ENCODE results near the gene SLC38A7. TPM values are rescaled to one million over a fixed set of nuclear protein-coding genes. Genes with fewer than 3 reads are reported as not detected.
"Not testable (repeated sequence)": the region's sequence is repeated elsewhere in the genome, so short reads cannot be mapped to it uniquely, and the experiment has no call there.

SLC38A7 gene
- total RNA-seq: 18.6 TPM

- peak; percentile 38 to 70 (median 58) for DNase-seq (ENCODE audit: low read depth in 2 of 3, low spot score in 2 of 3)
Observed at GRCh38 chr16:58684354-58685083, at the start of gene SLC38A7. SLC38A7 (minus strand) TSS chr16:58684770; CDS start chr16:58680126, 4,644 bp downstream.

DNA sequence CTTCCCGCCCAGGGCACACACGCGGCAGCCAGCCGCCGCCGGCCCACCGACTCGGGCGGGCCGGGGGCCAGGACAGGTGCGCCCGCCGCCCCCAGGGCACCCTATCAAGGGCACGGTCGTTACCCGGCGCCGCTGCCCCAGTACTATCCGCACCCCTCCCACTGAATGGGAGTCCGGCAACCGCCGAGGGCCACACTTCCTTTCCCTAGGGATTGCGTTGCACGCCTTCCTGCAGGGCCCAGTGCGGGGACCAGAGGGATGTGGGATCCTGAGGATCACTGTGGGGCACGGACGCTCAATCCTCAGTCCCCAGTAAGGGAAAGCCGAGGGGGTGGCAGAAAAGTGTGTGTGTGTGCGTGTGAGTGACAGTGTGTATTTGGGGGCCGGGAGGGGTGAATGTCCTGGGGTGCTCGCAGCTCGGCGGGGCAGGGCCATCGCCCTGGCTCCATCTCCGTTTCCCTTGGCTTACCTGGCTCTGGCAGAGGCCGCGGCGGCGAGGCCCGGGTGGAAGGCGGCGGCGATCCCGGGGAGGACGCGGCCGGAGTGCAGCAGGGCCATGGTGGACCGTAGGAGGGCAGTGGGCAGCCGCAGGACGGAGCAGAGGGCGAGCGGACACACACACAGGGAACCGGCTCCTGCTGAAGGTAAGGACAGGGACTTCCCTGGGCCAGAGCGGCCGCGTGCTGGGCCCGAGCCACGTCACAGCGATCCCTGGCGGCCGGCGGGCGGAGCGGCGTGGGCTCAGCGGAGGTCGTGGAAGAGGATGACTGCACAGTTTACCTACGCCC is 49.3 kb upstream of the SLC38A7 start, which contains the start of gene GOT2:
TSS of gene GOT2 (minus strand) at position 646 of the 788 bp plus-strand sequence. CDS start at position 558, 88 bp downstream.
- peak; percentile 55 to 85 (median 81) for DNase-seq (ENCODE audit: low read depth in 2 of 3, low spot score in 2 of 3)

DNA sequence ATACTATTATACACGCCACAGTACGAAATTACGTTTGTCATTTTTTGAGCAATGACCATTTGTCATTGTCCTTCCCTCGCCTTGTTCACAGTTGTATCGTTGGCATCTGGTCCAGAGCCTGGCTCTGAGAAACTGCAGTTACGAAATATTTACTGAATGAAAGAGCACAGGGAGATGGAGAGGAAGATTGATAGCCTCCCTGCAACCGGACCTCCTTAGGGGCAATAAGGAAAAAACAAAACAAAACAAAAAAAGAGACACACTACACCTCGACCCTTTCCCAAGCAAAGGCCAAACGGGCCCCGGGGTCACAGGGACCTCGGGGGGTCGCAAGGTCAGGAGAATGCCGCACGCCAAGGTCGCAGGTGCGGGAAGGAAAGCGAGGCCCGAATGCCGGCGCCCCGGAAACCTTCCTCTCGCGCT is 48.7 kb upstream of the SLC38A7 start:
- DNase-seq (ENCODE audit: low read depth in 2 of 3, low spot score in 2 of 3): no peak

DNA sequence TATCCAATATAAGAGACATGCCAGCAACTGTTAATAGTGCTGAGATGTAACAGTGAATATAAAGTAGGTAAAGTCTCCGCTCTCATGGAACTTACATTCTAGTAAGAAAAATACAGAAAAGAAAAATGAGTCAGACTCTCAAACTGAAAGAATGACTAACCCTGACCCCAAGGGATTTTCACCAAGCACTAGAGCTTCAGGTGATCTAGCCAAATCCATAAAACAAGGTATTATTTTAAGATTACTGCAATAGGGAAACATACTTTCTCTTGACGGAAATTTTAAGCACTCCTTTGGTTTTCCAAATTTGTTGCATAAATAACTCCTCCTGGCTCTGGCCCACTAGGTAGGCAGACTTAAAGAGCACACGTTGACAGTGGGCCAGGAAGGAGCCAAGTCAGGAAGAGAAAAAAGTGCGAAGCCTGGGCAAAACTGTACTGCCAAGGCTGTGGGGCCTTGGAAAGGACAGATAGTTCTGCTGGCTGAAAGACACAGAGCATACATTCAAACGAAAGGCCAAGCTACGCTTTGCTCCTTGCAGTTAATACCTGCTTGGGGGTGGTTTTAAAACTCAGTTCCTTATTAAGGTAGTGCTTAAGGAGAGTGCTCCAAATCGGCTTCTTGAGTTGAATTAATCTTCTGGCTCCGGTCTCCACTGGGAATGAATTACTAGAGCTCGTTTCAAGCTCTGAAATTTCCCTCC is 48.1 kb upstream of the SLC38A7 start:
- no peak for DNase-seq (ENCODE audit: low read depth in 2 of 3, low spot score in 2 of 3)

DNA sequence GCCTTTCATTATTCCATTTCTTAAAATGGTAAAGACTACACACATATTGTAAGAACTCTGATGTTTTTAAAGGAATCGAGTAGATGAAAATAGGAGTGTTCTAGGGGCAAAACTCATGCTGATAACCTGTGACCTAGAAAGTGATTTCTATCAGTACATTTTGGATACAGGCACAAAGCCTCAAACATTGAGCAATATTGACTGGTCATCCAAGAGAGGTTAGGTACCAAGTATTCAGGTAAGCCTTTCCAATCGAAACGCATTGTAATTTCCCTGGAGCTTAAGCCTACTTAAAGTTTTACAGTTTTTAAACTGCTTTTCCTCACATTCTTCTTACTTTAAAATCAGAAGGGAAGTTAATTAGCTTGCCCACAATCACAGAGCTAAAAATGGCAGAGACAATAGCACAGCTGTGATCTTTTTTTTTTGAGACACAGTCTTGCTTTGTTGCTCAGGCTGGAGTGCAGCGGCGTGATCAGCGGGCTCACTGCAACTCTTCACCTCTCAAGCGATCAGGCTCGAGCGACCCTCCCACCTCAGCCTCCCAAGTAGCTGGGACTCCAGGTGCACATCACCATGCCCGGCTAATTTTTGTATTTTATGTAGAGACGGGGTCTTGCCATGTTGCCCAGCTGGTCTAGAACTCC is 46.3 kb upstream of the SLC38A7 start:
- DNase-seq (ENCODE audit: low read depth in 2 of 3, low spot score in 2 of 3): no peak

DNA sequence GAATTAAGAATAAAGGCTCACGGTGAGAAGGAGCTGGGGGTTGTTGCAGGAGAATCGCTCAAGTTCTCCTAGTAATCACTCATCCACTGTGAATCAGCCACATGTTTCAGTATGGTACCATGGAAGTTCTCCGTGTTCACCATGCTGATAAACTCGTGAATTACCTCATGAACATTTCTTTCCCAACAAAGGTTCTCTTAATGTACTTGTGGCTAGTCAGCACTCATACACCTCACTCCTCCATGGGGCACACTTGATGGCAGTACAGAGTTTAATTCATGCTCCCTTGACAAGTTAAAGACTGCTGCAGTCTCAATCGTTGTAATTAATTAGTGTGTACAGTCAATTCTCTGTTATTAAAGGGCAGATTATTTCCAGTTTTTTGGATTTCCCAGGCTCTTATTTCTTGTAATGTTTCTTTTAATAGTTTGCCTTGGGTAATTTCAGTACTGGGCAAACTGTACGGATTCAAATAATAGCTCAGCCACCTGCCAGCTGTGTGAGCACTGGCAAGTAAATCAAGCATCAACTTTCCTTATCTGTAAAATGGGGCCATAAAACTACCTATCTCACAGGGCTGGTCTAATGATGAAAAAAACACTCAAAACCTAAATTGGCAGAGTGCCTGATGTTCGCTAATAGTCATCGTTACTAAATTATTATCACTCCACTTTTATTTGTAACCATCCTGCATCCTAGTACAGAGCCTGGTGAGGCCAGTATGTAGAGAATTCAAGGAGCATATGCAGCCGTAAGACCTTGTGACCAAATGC is 43.4 kb upstream of the SLC38A7 start:
- DNase-seq (ENCODE audit: low read depth in 2 of 3, low spot score in 2 of 3): no peak

GRCh38 chr16:58727028-58727781 is 42.6 kb upstream of the SLC38A7 start:
- no peak for DNase-seq (ENCODE audit: low read depth in 2 of 3, low spot score in 2 of 3)

DNA sequence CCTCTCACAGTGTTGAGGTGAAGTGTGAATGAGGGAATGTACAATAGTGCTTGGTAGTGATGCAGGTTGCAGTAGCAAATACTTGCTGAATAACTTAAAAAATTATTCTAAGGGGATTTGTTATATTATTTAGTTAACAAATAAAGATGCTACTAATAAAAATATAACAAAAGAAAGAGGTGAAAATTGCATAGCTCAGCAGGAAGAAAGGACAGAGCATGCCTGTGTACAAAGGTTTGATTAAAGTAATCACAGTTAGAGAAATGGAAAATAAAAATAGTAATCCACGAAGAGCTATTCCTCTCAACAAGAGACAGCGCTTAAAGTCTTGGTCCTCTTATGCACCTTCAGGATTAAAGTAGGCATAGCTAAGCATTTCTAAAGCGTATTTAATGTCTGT is 38.5 kb upstream of the SLC38A7 start:
- DNase-seq (ENCODE audit: low read depth in 2 of 3, low spot score in 2 of 3): no peak

- no peak for DNase-seq (ENCODE audit: low read depth in 2 of 3, low spot score in 2 of 3)
Observed at GRCh38 chr16:58717994-58718393, 33.4 kb upstream of the SLC38A7 start.

- no peak for DNase-seq (ENCODE audit: low read depth in 2 of 3, low spot score in 2 of 3)
Observed at GRCh38 chr16:58716468-58716867, 31.9 kb upstream of the SLC38A7 start.

DNA sequence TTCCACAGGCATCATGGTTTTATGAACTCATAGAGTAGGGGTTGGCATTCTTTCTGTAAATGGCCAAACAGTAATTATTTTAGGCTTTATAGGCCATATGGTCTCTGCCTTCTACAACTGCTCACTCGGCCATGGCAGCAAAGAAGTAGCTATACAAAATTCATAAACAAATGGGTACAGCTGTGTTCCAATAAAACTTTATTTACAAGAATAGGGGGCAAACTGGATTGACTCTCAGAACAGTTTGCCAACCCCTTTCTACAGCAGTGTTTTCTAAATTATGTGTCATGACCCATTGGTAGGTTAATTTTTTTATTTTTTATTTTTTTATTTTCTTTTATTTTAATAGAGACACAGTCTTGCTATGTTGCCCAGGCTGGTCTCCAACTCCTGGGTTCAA is 29.2 kb upstream of the SLC38A7 start:
- DNase-seq (ENCODE audit: low read depth in 2 of 3, low spot score in 2 of 3): no peak

GRCh38 chr16:58709333-58709732 is 24.8 kb upstream of the SLC38A7 start:
- no peak for DNase-seq (ENCODE audit: low read depth in 2 of 3, low spot score in 2 of 3)

GRCh38 chr16:58699151-58699550 is 14.6 kb upstream of the SLC38A7 start:
- DNase-seq (ENCODE audit: low read depth in 2 of 3, low spot score in 2 of 3): peak in 1 of 3 donors; percentile 13

DNA sequence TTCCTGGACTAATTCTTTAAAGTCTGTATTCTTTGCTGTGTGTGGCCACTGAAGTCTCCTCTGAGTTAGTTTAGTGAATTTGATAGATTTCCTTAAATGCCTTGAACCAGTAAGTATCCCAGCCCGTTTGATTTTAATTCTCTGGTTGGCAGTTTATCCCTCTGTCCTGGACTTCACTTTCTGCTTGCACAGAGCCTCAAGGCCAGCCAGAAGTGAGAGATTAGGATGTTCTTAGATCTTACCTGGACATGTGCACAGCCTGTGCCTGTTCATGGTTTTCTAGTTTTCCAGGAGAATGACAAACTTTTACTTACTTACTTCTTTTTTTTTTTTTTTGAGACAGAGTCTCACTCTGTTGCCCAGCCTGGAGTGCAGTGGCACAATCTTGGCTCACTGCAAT is 10.8 kb upstream of the SLC38A7 start:
- no peak for DNase-seq (ENCODE audit: low read depth in 2 of 3, low spot score in 2 of 3)

DNA sequence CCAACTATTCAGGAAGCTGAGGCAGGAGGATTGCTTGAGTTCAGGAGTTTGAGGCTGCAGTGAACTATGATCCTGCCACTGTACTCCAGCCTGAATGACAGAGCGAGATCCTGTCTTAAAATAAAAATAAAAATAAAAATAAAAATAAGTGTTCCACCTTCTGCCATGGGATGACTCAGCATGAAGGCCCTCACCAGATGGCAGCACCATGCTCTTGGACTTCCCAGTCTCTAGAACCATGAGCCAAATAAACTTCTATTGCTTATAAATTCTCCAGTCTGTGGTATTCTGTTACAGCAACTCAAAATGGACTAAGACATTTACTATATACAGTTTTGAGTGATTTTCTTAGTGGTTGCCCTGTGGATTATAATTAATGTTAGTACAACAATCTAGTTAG is 7.9 kb upstream of the SLC38A7 start:
- DNase-seq (ENCODE audit: low read depth in 2 of 3, low spot score in 2 of 3): no peak

DNA sequence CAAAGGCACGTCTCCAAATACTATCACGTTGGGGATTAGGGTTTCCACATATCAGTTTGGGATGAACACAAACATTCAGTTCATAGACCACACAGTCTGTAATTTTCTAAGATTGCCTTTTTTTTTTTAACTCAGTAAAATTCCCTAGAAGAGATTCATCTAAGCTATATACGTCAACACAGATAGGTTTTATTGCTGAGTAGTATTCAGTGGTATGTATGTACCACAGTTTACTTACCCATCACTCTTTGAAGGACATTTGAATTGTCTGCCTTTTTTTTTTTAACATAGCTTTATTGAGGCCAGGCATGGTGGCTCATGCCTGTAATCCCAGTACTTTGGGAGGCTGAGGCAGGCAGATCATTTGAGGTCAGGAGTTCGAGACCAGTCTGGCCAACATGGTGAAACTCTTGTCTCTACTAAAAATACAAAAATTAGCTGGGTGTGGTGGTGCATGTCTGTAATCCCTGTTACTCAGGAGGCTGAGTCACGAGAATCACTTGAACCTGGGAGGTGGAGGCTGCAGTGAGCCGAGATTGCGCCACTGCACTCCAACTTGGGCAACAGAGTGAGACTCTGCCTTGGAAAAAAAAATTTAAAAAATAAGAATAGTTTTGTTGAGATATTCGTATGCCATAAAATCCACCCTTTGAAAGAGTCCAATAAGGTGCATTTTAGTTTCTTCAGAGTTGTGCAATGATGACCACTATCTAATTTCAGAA is 2.6 kb upstream of the SLC38A7 start:
- not testable (repeated sequence) for DNase-seq (ENCODE audit: low read depth in 2 of 3, low spot score in 2 of 3)

- DNase-seq (ENCODE audit: low read depth in 2 of 3, low spot score in 2 of 3): no peak
Observed at GRCh38 chr16:58685084-58685449, 497 bp upstream of the SLC38A7 start.

DNA sequence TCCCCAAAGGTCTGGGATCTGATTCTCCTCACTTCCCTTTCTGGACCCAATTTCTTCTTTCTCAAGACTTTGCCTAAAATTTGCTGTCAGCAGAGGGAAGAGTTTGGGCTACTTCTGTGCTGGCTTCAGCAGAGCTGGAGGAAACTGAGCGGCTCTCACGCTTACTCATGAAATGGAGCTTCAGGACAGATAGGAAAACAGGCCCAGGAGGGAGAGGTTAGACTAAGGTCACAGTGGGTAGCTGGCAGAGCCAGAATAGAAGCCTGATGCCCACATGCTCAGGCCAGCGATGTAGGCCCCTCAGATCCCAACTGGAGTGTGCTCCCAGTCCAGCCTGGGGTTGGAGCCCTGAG is 593 bp downstream of the SLC38A7 start:
- DNase-seq (ENCODE audit: low read depth in 2 of 3, low spot score in 2 of 3): no peak

DNA sequence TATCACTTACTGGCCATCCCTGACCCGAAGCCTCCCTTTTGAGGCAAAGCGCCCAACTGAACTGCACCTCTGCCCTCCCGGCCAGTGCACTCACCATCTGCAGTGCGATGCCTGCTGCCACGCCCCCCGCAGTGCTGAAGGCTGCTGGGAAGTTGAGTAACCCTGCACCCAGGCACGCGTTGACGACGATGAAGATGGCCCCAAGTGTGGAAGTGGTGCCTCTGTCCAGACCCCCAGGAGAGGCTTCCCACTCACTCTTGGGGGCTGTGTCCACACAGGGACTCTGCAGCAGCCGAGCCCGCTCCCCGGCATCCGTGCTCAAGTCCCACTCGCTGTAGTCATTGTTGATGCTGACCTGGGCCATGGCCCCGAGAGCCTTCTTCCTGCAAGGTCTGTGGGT is 4.8 kb downstream of the SLC38A7 start:
- DNase-seq (ENCODE audit: low read depth in 2 of 3, low spot score in 2 of 3): no peak

Measured in hematopoietic multipotent progenitor cell (in vitro differentiated cells).